Endothelial cell of umbilical vein (primary cell): ENCODE measurements around the gene THSD7B.

ENCODE experiments used
- CTCF ChIP-seq, 2 donors: IDR thresholded peaks; 1 replicate in 1 of 2; 2 replicates in 1 of 2; pipeline ENCODE4 v1.5.1; 2011; ENCODE audit warnings: low read length in 2 of 2, mild to moderate bottlenecking in 2 of 2, moderate library complexity in 2 of 2, control low read depth in 1 of 2, inconsistent platforms in 1 of 2, low read depth in 1 of 2; ENCODE audit not compliant: insufficient read depth in 1 of 2; ENCODE audit errors: extremely low read depth in 1 of 2
- EZH2 ChIP-seq: IDR thresholded peaks from 2 replicates; pipeline ENCODE4 v1.6.1; 2012; ENCODE audit warnings: borderline replicate concordance, low read depth, mild to moderate bottlenecking, moderate library complexity, low read length, inconsistent platforms; ENCODE audit not compliant: severe bottlenecking
- FOS ChIP-seq: IDR thresholded peaks from 2 replicates; pipeline ENCODE4 v1.6.1; 2011; ENCODE audit warnings: mild to moderate bottlenecking, low read length, moderate library complexity, borderline replicate concordance; ENCODE audit not compliant: insufficient read depth
- GATA2 ChIP-seq: IDR thresholded peaks from 2 replicates; pipeline ENCODE4 v1.7.0; 2011; ENCODE audit warnings: low read depth, mild to moderate bottlenecking, moderate library complexity, mixed read lengths, low read length; ENCODE audit not compliant: insufficient read length, insufficient read depth
- JUN ChIP-seq: IDR thresholded peaks from 2 replicates; pipeline ENCODE4 v1.6.1; 2011; ENCODE audit warnings: borderline replicate concordance, low read depth; ENCODE audit not compliant: insufficient read length, insufficient read depth
- MAX ChIP-seq: IDR thresholded peaks from 2 replicates; pipeline ENCODE4 v1.6.1; 2011; ENCODE audit not compliant: insufficient read depth, insufficient read length
- MYC ChIP-seq: IDR thresholded peaks from one replicate; pipeline ENCODE4 v1.6.1; 2011; ENCODE audit warnings: mild to moderate bottlenecking, low read depth, low read length
- POLR2A ChIP-seq: IDR thresholded peaks from 2 replicates; pipeline ENCODE4 v1.6.1; 2012; ENCODE audit warnings: low read depth, mild to moderate bottlenecking, control low read depth, low read length
- POLR2AphosphoS5 ChIP-seq: IDR thresholded peaks from 2 replicates; pipeline ENCODE4 v1.6.1; 2012; ENCODE audit warnings: low read depth, mild to moderate bottlenecking, control low read depth, low read length, moderate library complexity; ENCODE audit not compliant: insufficient read depth

- TF ChIP-seq CTCF (IDR thresholded peaks at IDR 0.05; ENCODE audit: extremely low read depth in 1 of 2, insufficient read depth in 1 of 2, low read depth in 1 of 2, low read length in 2 of 2) (no peak), JUN (no peak), POLR2A (no peak), GATA2 (no peak), EZH2 (no peak), MAX (no peak), POLR2AphosphoS5 (no peak), FOS (no peak), MYC (no peak)
These were observed 400.6 kb downstream of the THSD7B start for GRCh38 chr2:137165968-137166367.
